SK-N-SH (cell line): ENCODE results near the gene TCEANC. TPM values are rescaled to one million over a fixed set of nuclear protein-coding genes. Genes with fewer than 3 reads are reported as not detected.
A peak's percentile ranks its signal among the peaks of the same experiment; 100 is the strongest.

ENCODE experiments used
- CTCF ChIA-PET: fragments of 300-600, 350-600 bp; formaldehyde crosslinking; extraction: SDS; loops from one replicate; lab custom pipeline; 2021; lab: Yijun Ruan, JAX
- POLR2A ChIA-PET: fragments of 350-600 bp; sonication (Branson Sonifier 250); formaldehyde crosslinking; extraction: SDS; loops from one replicate; lab custom pipeline; 2020; ENCODE audit warnings: antibody characterized with exemption, inconsistent platforms; lab: Yijun Ruan, JAX
- DNase-seq: peaks from one replicate; pipeline ENCODE4 v3.0.0; 2012
- H2AFZ ChIP-seq: fragments of 200-600 bp; sonication (generic); 2 replicates; pipeline ENCODE4 v1.8.1; 2016; ENCODE audit warnings: antibody characterized with exemption, mild to moderate bottlenecking, low read depth
- H3F3A ChIP-seq: fragments of 200-600 bp; sonication (generic); replicated peaks from 2 replicates; pipeline ENCODE3; 2016; ENCODE audit warnings: antibody characterized with exemption, mild to moderate bottlenecking; ENCODE audit not compliant: insufficient read depth
- H3K27ac ChIP-seq, 2 experiments: fragments of 200-500 bp in 1 of 2; fragments of 200-600 bp in 1 of 2; sonication (Bioruptor generic) in 1 of 2; sonication (generic), shearing (Covaris generic) in 1 of 2; 2 replicates each; pipeline versions ENCODE4 v1.5.1 to v1.6.1; 2014 to 2016; ENCODE audit warnings: low read depth in 2 of 2, inconsistent platforms in 1 of 2, low read length in 1 of 2, mild to moderate bottlenecking in 1 of 2, mixed read lengths in 1 of 2
- H3K27me3 ChIP-seq: fragments of 200-600 bp; sonication (generic), shearing (Covaris generic); 2 replicates; pipeline ENCODE4 v1.6.1; 2016; ENCODE audit warnings: mixed run types; ENCODE audit not compliant: insufficient read depth
- H3K36me3 ChIP-seq, 2 experiments: fragments of 200-500 bp in 1 of 2; fragments of 200-600 bp in 1 of 2; sonication (Bioruptor generic) in 1 of 2; sonication (generic) in 1 of 2; replicated peaks in 1 of 2; 2 replicates each; pipeline versions ENCODE3 to v1.5.1; 2014 to 2016; ENCODE audit warnings: low read length in 1 of 2, mild to moderate bottlenecking in 1 of 2; ENCODE audit not compliant: insufficient read depth in 2 of 2, control insufficient read depth in 1 of 2
- H3K4me1 ChIP-seq, 2 experiments: fragments of 200-500 bp in 1 of 2; fragments of 200-600 bp in 1 of 2; sonication (Bioruptor generic) in 1 of 2; sonication (generic), shearing (Covaris generic) in 1 of 2; 2 replicates each; pipeline versions ENCODE4 v1.5.1 to v1.6.1; 2014 to 2016; ENCODE audit warnings: low read depth in 1 of 2, low read length in 1 of 2, mixed run types in 1 of 2; ENCODE audit not compliant: insufficient read depth in 2 of 2, control insufficient read depth in 1 of 2
- H3K4me2 ChIP-seq: fragments of 200-600 bp; sonication (generic), shearing (Covaris generic); 2 replicates; pipeline ENCODE4 v1.6.1; 2017; ENCODE audit warnings: mixed run types
- H3K4me3 ChIP-seq, 2 experiments: fragments of 200-500 bp in 1 of 2; fragments of 200-600 bp in 1 of 2; sonication (Bioruptor generic) in 1 of 2; sonication (generic), shearing (Covaris generic) in 1 of 2; 2 replicates each; pipeline versions ENCODE4 v1.5.1 to v1.8.1; 2014 to 2016; ENCODE audit warnings: low read depth in 2 of 2, inconsistent platforms in 1 of 2, low read length in 1 of 2, mild to moderate bottlenecking in 1 of 2, mixed read lengths in 1 of 2, moderate library complexity in 1 of 2
- H3K79me2 ChIP-seq: fragments of 200-600 bp; sonication (generic); 2 replicates; pipeline ENCODE4 v1.8.1; 2017; ENCODE audit warnings: mild to moderate bottlenecking; ENCODE audit not compliant: insufficient read depth
- H3K9ac ChIP-seq: fragments of 200-600 bp; sonication (generic); 2 replicates; pipeline ENCODE4 v1.6.1; 2017; ENCODE audit warnings: mixed run types
- H3K9me2 ChIP-seq: fragments of 200-600 bp; sonication (generic); 2 replicates; pipeline ENCODE4 v1.6.1; 2017; ENCODE audit warnings: mixed run types
- H3K9me3 ChIP-seq: fragments of 200-600 bp; sonication (generic); 2 replicates; pipeline ENCODE4 v1.6.1; 2017; ENCODE audit warnings: mixed run types, mild to moderate bottlenecking, moderate library complexity
- H4K20me1 ChIP-seq: fragments of 200-600 bp; sonication (generic); 2 replicates; pipeline ENCODE4 v1.6.1; 2017; ENCODE audit warnings: mild to moderate bottlenecking, mixed run types; ENCODE audit not compliant: insufficient read depth
- CHD2 ChIP-seq: fragments of 150-350 bp; IDR thresholded peaks from 2 replicates; pipeline ENCODE4 v1.6.1; 2018; ENCODE audit warnings: low read length; ENCODE audit not compliant: partially characterized antibody
- EP300 ChIP-seq, 2 experiments: IDR thresholded peaks; 2 replicates each; pipeline versions ENCODE4 v1.4.0 to v1.6.1; 2012; ENCODE audit warnings: borderline replicate concordance in 1 of 2, low read depth in 1 of 2, low read length in 1 of 2
- JUND ChIP-seq: IDR thresholded peaks from 2 replicates; pipeline ENCODE4 v1.4.0; 2012
- NFIC ChIP-seq: IDR thresholded peaks from 2 replicates; pipeline ENCODE4 v1.4.0; 2012; ENCODE audit warnings: borderline replicate concordance
- NRF1 ChIP-seq: IDR thresholded peaks from 2 replicates; pipeline ENCODE4 v1.6.1; 2012; ENCODE audit warnings: low read depth, mild to moderate bottlenecking, low read length
- POLR2AphosphoS5 ChIP-seq: IDR thresholded peaks from 2 replicates; pipeline ENCODE4 v1.6.1; 2012; ENCODE audit warnings: low read depth, low read length
- RCOR1 ChIP-seq: fragments of 150-350 bp; IDR thresholded peaks from 2 replicates; pipeline ENCODE4 v1.6.1; 2017; ENCODE audit warnings: antibody characterized with exemption, low read length
- RFX5 ChIP-seq: IDR thresholded peaks from 2 replicates; pipeline ENCODE4 v1.6.1; 2012; ENCODE audit warnings: mild to moderate bottlenecking, improper control_type of control experiment, low read length
- SIN3A ChIP-seq: IDR thresholded peaks from 2 replicates; pipeline ENCODE4 v1.6.1; 2012; ENCODE audit warnings: low read depth, mild to moderate bottlenecking, low read length, moderate library complexity, borderline replicate concordance
- SMC3 ChIP-seq: IDR thresholded peaks from 2 replicates; pipeline ENCODE4 v1.6.1; 2012; ENCODE audit warnings: low read depth, low read length, improper control_type of control experiment
- TAF1 ChIP-seq: IDR thresholded peaks from 2 replicates; pipeline ENCODE4 v1.6.1; 2012; ENCODE audit warnings: low read depth, mild to moderate bottlenecking, low read length, moderate library complexity, borderline replicate concordance
- TCF12 ChIP-seq: IDR thresholded peaks from 2 replicates; pipeline ENCODE4 v1.4.0; 2012
- WGBS: methylation state at CpG from one replicate; pipeline ENCODE4 v1.1.6; 2017; ENCODE audit warnings: low lambda C conversion rate; 5-methylcytosine and 5-hydroxymethylcytosine counted together
- polyA plus RNA-seq, 3 experiments: library from polyadenylated mRNA; depleted of rRNA; stranded (reverse); fragments of >200 nt; gene quantifications; 2 replicates each; pipeline ENCODE4 v1.2.3, GENCODE V29; 2012
- TF ChIP-seq, protein P1 (sequence below): fragments of 150-350 bp; IDR thresholded peaks from 2 replicates; pipeline ENCODE4 v1.6.1; 2017; ENCODE audit warnings: antibody characterized with exemption, low read length, low read depth, borderline replicate concordance
- TF ChIP-seq, protein P2 (sequence below): IDR thresholded peaks from 2 replicates; pipeline ENCODE4; 2012
- TF ChIP-seq, protein P3 (sequence below): IDR thresholded peaks from 2 replicates; pipeline ENCODE4 v1.4.0; 2012; ENCODE audit warnings: low read depth, borderline replicate concordance
- TF ChIP-seq, protein P4 (sequence below): IDR thresholded peaks from 2 replicates; pipeline ENCODE4 v1.4.0; 2012; ENCODE audit warnings: low read depth
- TF ChIP-seq, protein P5 (sequence below): IDR thresholded peaks from 2 replicates; pipeline ENCODE4 v1.6.1; 2012; ENCODE audit warnings: mild to moderate bottlenecking, low read depth, low read length, moderate library complexity
- TF ChIP-seq, protein P6 (sequence below): fragments of 150-350 bp; IDR thresholded peaks from 2 replicates; pipeline ENCODE4 v1.6.1; 2016; ENCODE audit warnings: mild to moderate bottlenecking, low read depth, low read length

The TCEANC gene
- polyA plus RNA-seq, 1 of the 3 experiments (the other 2 are of a cell fraction) = 0.84 TPM

DNA sequence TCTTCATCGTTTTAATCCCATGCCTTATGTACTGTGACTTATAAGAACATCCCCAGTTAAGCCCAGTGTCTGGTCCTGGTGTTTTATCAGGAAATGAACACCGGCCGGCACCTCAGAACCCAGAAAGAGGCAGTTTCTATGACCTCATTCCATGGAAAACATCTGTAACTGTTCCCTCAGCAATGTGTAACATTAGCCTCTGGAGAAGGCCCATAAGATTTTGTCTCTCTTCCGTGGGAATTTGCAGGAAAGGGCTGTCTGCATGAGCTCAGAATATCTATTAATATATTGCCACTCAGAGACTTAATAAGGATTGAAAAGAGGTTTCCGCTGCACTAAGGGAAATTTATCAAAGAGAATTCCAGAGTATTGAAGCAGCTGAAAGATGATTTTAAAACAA, 3.1 kb upstream of the TCEANC start (continued):
- TF ChIP-seq, protein P1, sequence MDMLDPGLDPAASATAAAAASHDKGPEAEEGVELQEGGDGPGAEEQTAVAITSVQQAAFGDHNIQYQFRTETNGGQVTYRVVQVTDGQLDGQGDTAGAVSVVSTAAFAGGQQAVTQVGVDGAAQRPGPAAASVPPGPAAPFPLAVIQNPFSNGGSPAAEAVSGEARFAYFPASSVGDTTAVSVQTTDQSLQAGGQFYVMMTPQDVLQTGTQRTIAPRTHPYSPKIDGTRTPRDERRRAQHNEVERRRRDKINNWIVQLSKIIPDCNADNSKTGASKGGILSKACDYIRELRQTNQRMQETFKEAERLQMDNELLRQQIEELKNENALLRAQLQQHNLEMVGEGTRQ = no peak
- TF ChIP-seq RFX5 (no peak), TAF1 (no peak), JUND (no peak), SIN3A (no peak), SMC3 (no peak)
- TF ChIP-seq, protein P2, sequence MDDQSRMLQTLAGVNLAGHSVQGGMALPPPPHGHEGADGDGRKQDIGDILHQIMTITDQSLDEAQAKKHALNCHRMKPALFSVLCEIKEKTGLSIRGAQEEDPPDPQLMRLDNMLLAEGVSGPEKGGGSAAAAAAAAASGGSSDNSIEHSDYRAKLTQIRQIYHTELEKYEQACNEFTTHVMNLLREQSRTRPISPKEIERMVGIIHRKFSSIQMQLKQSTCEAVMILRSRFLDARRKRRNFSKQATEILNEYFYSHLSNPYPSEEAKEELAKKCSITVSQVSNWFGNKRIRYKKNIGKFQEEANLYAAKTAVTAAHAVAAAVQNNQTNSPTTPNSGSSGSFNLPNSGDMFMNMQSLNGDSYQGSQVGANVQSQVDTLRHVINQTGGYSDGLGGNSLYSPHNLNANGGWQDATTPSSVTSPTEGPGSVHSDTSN = no peak
- TF ChIP-seq, protein P3, sequence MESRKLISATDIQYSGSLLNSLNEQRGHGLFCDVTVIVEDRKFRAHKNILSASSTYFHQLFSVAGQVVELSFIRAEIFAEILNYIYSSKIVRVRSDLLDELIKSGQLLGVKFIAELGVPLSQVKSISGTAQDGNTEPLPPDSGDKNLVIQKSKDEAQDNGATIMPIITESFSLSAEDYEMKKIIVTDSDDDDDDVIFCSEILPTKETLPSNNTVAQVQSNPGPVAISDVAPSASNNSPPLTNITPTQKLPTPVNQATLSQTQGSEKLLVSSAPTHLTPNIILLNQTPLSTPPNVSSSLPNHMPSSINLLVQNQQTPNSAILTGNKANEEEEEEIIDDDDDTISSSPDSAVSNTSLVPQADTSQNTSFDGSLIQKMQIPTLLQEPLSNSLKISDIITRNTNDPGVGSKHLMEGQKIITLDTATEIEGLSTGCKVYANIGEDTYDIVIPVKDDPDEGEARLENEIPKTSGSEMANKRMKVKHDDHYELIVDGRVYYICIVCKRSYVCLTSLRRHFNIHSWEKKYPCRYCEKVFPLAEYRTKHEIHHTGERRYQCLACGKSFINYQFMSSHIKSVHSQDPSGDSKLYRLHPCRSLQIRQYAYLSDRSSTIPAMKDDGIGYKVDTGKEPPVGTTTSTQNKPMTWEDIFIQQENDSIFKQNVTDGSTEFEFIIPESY = no peak
- TF ChIP-seq, protein P4, sequence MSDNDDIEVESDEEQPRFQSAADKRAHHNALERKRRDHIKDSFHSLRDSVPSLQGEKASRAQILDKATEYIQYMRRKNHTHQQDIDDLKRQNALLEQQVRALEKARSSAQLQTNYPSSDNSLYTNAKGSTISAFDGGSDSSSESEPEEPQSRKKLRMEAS = no peak

DNA sequence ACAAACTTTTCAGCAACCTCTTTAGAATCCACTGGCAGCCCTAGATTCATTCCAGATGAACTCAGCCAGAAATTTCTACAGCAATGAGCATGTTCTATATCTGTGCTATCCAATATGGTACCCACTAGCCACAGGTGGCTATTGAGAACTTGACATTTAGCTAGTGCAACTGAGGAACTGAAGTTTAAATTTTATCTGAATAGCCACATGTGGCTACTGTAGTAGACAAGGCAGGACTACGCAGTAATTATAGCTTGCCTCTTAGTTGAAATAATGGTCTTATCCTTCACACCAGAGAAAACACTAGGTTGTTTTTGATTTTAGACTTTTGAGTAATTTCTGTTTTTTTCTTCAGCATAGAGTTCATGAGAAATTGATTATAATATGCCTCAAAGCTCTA, 2.6 kb upstream of the TCEANC start:
- no peak overlapping the region for H3K4me3 ChIP-seq
- peak overlapping the region in 1 of 2 experiments; percentile 57; a peak in 1 of 4 replicates for H3K27ac ChIP-seq
- no peaks in the 10 kb centered on the region for H3K27me3 ChIP-seq
- WGBS = 91% methylated on average over 1 of the region's 1 CpG
- no peak overlapping the region for H3K9ac ChIP-seq
- no peaks in the 10 kb centered on the region for H3K36me3 ChIP-seq
- no peak for DNase-seq
- peaks cover 0 to 6% of the 10 kb centered on the region in 2 experiments; a peak in 2 of 4 replicates for H3K4me1 ChIP-seq
- no peaks in the 10 kb centered on the region for H4K20me1 ChIP-seq
- H3K4me2 ChIP-seq = no peak overlapping the region
- ChIA-PET POLR2A (no interaction called here), CTCF (interaction anchor here (2.5 kb wide), 1 partner anchor 143 kb away, joined by 14 read pairs; no protein-coding TSS in a partner anchor)
- H3K9me2 ChIP-seq = no peaks in the 10 kb centered on the region
- peaks cover 29% of the 10 kb centered on the region for H3F3A ChIP-seq
- no peak overlapping the region for H2AFZ ChIP-seq
- no peaks in the 10 kb centered on the region for H3K9me3 ChIP-seq
- H3K79me2 ChIP-seq = no peaks in the 10 kb centered on the region
- TF ChIP-seq, protein P3 = no peak
- TF ChIP-seq TCF12 (no peak), POLR2AphosphoS5 (no peak), CHD2 (no peak), TAF1 (no peak), EP300 (IDR thresholded peaks at IDR 0.05; ENCODE audit: borderline replicate concordance in 1 of 2, low read depth in 1 of 2, low read length in 1 of 2) (no peak), RCOR1 (no peak), NRF1 (no peak), NFIC (no peak), SMC3 (no peak)
- TF ChIP-seq, protein P2 = no peak
- TF ChIP-seq, protein P5, sequence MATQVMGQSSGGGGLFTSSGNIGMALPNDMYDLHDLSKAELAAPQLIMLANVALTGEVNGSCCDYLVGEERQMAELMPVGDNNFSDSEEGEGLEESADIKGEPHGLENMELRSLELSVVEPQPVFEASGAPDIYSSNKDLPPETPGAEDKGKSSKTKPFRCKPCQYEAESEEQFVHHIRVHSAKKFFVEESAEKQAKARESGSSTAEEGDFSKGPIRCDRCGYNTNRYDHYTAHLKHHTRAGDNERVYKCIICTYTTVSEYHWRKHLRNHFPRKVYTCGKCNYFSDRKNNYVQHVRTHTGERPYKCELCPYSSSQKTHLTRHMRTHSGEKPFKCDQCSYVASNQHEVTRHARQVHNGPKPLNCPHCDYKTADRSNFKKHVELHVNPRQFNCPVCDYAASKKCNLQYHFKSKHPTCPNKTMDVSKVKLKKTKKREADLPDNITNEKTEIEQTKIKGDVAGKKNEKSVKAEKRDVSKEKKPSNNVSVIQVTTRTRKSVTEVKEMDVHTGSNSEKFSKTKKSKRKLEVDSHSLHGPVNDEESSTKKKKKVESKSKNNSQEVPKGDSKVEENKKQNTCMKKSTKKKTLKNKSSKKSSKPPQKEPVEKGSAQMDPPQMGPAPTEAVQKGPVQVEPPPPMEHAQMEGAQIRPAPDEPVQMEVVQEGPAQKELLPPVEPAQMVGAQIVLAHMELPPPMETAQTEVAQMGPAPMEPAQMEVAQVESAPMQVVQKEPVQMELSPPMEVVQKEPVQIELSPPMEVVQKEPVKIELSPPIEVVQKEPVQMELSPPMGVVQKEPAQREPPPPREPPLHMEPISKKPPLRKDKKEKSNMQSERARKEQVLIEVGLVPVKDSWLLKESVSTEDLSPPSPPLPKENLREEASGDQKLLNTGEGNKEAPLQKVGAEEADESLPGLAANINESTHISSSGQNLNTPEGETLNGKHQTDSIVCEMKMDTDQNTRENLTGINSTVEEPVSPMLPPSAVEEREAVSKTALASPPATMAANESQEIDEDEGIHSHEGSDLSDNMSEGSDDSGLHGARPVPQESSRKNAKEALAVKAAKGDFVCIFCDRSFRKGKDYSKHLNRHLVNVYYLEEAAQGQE = no peak
- TF ChIP-seq, protein P6, sequence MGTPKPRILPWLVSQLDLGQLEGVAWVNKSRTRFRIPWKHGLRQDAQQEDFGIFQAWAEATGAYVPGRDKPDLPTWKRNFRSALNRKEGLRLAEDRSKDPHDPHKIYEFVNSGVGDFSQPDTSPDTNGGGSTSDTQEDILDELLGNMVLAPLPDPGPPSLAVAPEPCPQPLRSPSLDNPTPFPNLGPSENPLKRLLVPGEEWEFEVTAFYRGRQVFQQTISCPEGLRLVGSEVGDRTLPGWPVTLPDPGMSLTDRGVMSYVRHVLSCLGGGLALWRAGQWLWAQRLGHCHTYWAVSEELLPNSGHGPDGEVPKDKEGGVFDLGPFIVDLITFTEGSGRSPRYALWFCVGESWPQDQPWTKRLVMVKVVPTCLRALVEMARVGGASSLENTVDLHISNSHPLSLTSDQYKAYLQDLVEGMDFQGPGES = no peak
